NOMO-1 treated with DMSO at 0.1 percent for 48 hours (cell line): ENCODE data around the gene IGF2BP1.
"Not testable (repeated sequence)": the region's sequence is repeated elsewhere in the genome, so short reads cannot be mapped to it uniquely, and the experiment has no call there.

Experiments
- DNase-seq: peaks from one replicate; lab custom pipeline; 2025; ENCODE audit not compliant: unreplicated experiment; lab: John Stamatoyannopoulos, UW

The IGF2BP1 gene

DNA sequence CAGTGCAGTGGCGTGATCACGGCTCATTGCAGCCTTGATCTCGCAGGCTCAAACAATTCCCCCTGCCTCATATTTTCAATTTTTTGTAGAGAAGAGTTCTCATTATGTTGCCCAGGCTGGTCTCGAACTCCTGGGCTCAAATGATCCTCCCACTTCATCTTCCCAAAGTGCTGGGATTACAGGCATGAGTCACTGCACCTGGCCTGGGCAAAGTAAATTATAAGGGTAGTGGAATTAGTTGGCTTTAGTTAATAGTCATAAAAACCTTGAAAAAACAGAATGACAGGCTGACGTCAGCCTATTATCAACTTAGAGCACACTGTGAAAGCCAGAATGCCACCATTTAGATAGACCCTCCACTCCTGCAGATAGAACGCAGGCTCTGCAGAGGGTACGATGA is 91.9 kb downstream of the IGF2BP1 start:
- no peak for DNase-seq

DNA sequence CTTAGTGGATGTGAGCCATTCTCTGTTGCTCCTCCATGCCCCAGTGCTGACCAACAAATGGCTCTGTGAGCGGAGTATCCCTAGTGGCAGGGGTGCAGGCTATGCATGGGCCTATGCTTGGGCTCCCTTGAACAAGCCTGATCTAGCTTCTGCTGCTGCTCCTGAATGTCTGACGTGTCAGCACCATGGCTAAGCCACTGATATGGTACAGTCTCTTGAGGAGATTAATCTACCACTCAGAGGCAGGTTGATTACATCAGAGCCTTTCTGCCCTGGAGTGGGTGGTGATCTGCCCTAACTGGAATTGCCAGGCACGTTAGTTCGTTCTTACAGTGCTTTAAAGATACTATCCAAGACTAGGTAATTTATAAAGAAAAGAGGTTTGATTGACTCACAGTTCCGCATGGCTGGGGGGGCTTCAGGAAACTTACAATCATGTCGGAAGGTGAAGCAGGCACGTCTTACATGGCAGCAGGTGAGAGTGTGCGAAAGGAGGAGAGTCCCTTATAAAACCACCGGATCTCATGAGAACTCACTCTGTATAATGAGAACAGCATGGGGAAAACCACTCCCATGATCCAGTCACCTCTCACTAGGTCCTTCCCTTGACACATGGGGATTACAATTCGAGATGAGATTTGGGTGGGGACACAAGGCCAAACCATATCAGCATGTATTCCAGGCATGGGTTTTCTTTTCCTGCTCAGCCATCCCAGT is 93.9 kb downstream of the IGF2BP1 start:
- no peak for DNase-seq

DNA sequence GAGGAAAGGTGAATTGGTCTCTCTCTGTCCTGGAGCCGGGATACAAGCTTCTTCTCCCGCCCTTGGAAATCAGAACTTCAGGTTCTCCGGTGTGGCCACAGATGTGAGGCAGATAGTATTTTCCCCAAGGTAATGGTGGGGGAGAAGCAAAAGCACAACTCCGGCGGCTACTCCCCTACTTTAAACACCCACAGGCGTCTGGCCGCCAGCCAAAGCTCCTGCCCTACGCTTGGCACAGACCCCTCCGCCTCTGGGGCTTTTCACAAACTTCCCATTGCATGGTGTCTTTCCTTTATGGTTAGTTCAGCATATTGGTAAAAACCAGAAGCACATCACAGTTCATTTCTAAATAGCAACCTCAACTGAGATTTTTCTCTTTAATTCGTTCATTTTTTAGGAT is 95.9 kb downstream of the IGF2BP1 start:
- DNase-seq: no peak

DNA sequence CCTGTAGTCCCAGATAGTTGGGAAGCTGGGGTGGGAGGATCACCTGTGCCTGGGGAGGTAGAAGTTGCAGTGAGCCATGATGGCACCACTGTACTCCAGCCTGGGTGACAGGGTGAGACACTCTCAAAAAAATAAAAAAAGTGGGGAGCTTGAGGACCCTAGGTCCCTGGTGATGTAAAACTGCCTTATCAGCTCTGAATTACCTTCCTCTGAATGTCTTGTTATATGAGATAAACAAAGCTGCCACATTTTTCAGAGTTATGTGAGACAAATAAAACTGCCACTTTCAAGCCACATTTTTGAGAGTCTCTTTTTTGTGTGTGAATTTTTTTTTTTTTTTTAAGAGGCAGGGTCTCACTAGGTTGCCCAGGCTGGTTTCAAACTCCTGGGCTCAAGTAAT is 103.4 kb downstream of the IGF2BP1 start:
- DNase-seq: no peak

DNA sequence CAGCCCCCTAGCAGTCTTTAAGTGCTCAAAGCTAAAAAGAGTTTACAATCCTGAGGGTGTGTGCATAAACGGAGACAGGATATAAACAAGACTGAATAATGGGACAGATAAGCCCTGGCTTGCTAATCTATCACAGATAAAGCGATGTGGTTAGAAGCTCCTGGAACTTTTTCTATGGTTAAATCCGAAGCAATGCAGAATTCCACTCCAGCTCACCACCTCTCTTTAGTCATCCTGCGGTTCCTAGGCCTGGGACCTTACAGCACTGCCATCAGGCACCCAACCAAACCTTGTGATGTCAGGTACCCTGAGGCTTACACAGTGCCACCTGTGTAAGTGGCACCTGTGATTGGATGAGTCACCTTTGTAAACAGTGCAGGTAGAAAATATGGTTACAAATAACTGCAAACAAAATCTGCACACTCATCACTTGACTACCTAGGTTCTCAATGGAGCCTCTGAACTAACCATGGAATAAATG is 103.9 kb downstream of the IGF2BP1 start:
- DNase-seq: no peak

DNA sequence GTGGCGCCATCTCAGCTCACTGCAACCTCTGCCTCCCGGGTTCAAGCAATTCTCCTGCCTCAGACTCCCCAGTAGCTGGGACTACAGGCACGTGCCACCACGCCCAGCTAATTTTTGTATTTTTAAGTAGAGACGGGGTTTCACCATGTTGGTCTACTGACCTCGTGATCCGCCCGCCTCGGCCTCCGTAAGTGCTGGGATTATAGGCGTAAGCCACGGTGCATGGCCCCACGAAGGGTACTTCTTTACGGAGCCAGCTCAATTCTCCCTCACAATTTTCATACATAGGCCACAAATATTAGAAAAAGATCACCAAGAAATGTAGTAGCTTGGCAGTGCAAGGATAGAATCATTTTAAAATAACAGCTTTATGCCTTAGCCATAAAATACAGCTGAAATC is 106.2 kb downstream of the IGF2BP1 start:
- DNase-seq: not testable (repeated sequence)

DNA sequence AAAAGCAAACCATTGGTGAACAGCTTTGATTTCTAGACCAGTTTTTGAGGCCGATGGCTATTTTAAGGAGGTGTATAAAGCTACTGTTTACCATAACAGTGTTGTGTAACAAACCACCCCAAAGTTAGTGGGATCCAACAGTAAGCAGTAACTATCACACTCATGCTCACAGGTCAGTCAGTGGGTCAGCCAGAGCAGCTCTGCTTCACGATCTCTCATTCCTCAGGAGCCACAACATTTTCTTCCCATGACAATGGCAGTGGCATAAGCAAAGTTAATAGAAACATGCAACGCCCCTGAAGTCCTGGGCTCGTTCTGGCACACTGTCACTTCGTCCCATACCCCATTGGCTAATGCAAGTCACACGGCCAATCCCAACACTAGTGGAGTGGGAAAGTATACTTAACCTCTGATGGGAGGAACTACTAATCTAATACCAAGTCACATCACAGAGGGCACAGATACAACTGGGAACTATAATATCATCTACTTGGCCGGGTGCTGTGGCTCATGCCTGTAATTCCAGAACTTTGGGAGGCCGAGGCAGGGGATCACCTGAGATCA is 107.4 kb downstream of the IGF2BP1 start:
- no peak for DNase-seq
